ENCODE results near the gene RTTN. TPM values are rescaled to one million over a fixed set of nuclear protein-coding genes. Genes with fewer than 3 reads are reported as not detected.
A peak's percentile ranks its signal among the peaks of the same experiment; 100 is the strongest.

The RTTN gene
- total RNA-seq, 1 donor from 2014 or later: 52.4 TPM

- Mint-ChIP-seq H3K36me3 (no peaks in the 10 kb centered on the region), H3K4me3 (no peak overlapping the region), H3K27me3 (ENCODE audit: insufficient read depth, low read depth) (no peaks in the 10 kb centered on the region), H3K27ac (no peak overlapping the region), H3K4me1 (peaks cover 2% of the 10 kb centered on the region), H3K9me3 (peaks cover 5% of the 10 kb centered on the region)
- Histone ChIP-seq H3K36me3 (no peaks in the 10 kb centered on the region), H2AFZ (replicated peaks) (no peak overlapping the region), H3K9me3 (ENCODE audit: low read depth) (no peaks in the 10 kb centered on the region), H3K27me3 (no peaks in the 10 kb centered on the region), H3K4me3 (no peak overlapping the region), H3F3A (ENCODE audit: low read depth) (no peaks in the 10 kb centered on the region), H3K79me2 (ENCODE audit: low read depth) (no peaks in the 10 kb centered on the region), H4K20me1 (ENCODE audit: low read depth) (no peaks in the 10 kb centered on the region), H3K27ac (no peak overlapping the region), H3K4me2 (no peak overlapping the region), H3K4me1 (no peaks in the 10 kb centered on the region), H3K9ac (no peak overlapping the region)
- DNase-seq (ENCODE audit: low spot score): no peak
- TF ChIP-seq CTCF (IDR thresholded peaks at IDR 0.05) (no peak), EZH2 (IDR thresholded peaks at IDR 0.05) (no peak), EZH2phosphoT487 (IDR thresholded peaks at IDR 0.05) (no peak)
These were observed 30.0 kb upstream of the RTTN start for GRCh38 chr18:70235478-70235877.

DNA sequence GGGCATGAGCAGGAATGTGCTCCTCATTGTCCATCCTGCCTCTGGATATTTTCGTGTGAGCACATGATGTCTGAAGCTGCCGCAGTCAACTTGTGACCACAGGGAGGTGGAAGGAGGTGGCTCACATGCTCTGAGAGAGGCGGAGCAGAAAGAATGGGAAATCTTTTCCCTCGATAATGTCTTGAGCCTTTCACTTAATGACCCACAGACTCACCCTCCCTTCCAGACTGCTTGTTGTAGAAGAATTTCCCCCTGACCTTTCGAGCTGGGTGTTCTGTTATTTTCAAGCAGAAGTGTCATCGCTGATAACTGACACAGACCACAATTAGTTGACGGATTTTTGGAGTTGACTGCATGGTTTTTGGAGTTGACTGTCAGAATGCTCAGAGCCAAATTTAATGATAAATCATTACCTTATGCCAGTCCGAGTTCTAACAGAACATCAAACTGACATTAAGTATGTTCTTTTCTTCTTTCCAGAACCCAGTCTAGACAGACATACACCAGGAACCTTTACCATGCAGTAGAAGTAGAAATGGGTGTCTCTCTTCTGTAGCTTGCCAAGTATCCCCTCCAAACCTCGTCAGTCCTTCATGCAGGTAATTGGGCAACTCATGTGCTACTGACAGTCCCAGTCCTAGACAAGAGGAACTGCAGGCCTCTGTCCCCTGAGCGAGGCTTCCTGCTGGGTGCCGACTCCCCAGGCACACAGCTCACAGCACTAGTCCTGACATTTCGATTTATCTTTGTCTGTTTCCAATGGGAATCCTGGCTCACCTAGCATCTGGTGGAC is 29.4 kb upstream of the RTTN start:
- DNase-seq (ENCODE audit: low spot score): no peak
- H3K4me3 ChIP-seq: no peak overlapping the region
- H4K20me1 ChIP-seq (ENCODE audit: low read depth): no peaks in the 10 kb centered on the region
- no peaks in the 10 kb centered on the region for H3F3A ChIP-seq (ENCODE audit: low read depth)
- Mint-ChIP-seq H3K36me3 (no peaks in the 10 kb centered on the region), H3K27ac (no peak overlapping the region), H3K4me1 (peaks cover 2% of the 10 kb centered on the region), H3K9me3 (peaks cover 2% of the 10 kb centered on the region), H3K27me3 (ENCODE audit: insufficient read depth, low read depth) (no peaks in the 10 kb centered on the region), H3K4me3 (no peak overlapping the region)
- H2AFZ ChIP-seq (replicated peaks): peak overlapping the region; percentile 78
- TF ChIP-seq CTCF (IDR thresholded peaks at IDR 0.05) (no peak), EZH2 (IDR thresholded peaks at IDR 0.05) (no peak), EZH2phosphoT487 (IDR thresholded peaks at IDR 0.05) (no peak)
- H3K79me2 ChIP-seq (ENCODE audit: low read depth): no peaks in the 10 kb centered on the region
- H3K9ac ChIP-seq: no peak overlapping the region
- H3K9me3 ChIP-seq (ENCODE audit: low read depth): no peaks in the 10 kb centered on the region
- no peaks in the 10 kb centered on the region for H3K4me1 ChIP-seq
- H3K27me3 ChIP-seq: no peaks in the 10 kb centered on the region
- no peaks in the 10 kb centered on the region for H3K36me3 ChIP-seq
- H3K4me2 ChIP-seq: no peak overlapping the region
- H3K27ac ChIP-seq: no peak overlapping the region

- Histone ChIP-seq H3K4me2 (no peak overlapping the region), H3K27me3 (no peaks in the 10 kb centered on the region), H3K4me3 (no peak overlapping the region), H3F3A (ENCODE audit: low read depth) (no peaks in the 10 kb centered on the region), H4K20me1 (ENCODE audit: low read depth) (no peaks in the 10 kb centered on the region), H3K79me2 (ENCODE audit: low read depth) (no peaks in the 10 kb centered on the region), H3K4me1 (no peaks in the 10 kb centered on the region), H3K9me3 (ENCODE audit: low read depth) (no peaks in the 10 kb centered on the region), H3K27ac (no peak overlapping the region), H2AFZ (replicated peaks) (no peak overlapping the region), H3K9ac (no peak overlapping the region), H3K36me3 (no peaks in the 10 kb centered on the region)
- peaks cover 2% of the 10 kb centered on the region for H3K4me1 Mint-ChIP-seq
- TF ChIP-seq EZH2 (IDR thresholded peaks at IDR 0.05) (no peak), EZH2phosphoT487 (IDR thresholded peaks at IDR 0.05) (no peak), CTCF (IDR thresholded peaks at IDR 0.05) (no peak)
- H3K36me3 Mint-ChIP-seq: no peaks in the 10 kb centered on the region
- peaks cover 2% of the 10 kb centered on the region for H3K9me3 Mint-ChIP-seq
- no peaks in the 10 kb centered on the region for H3K27me3 Mint-ChIP-seq (ENCODE audit: insufficient read depth, low read depth)
- no peak for DNase-seq (ENCODE audit: low spot score)
- no peak overlapping the region for H3K27ac Mint-ChIP-seq
- H3K4me3 Mint-ChIP-seq: no peak overlapping the region
These were observed 28.5 kb upstream of the RTTN start for GRCh38 chr18:70233974-70234373.

Measured in neural progenitor cell (in vitro differentiated cells).